Right lobe of liver (tissue), 6 donors: ENCODE data around the gene BRPF3. TPM values are rescaled to one million over a fixed set of nuclear protein-coding genes. Genes with fewer than 3 reads are reported as not detected.

Experiments used
- ATAC-seq, 4 donors: fragments of 200-7000 bp; cut with Tn5 transposase; one replicate each; pipeline ENCODE4 v1.9.1; 2020; ENCODE audit warnings: mild to moderate bottlenecking in 4 of 4, moderate library complexity in 4 of 4
- DNase-seq, 3 donors: peaks; one replicate each; pipeline ENCODE4 v3.0.0-alpha.2; 2020
- H3K27ac ChIP-seq, 3 donors: fragments of 200-600 bp; one replicate each; pipeline ENCODE4 v1.8.0; 2022
- H3K27me3 ChIP-seq, 2 donors: fragments of 200-600 bp; one replicate each; pipeline ENCODE4 v1.8.0; 2022
- H3K36me3 ChIP-seq, 4 donors: fragments of 200-600 bp; sonication (generic) in 1 of 4; one replicate each; pipeline versions ENCODE4 v1.5.1 to v1.8.0; 2017 to 2022; ENCODE audit warnings: control low read depth in 1 of 4
- H3K4me1 ChIP-seq, 4 donors: fragments of 200-600 bp; sonication (generic) in 1 of 4; one replicate each; pipeline versions ENCODE4 v1.5.1 to v1.8.0; 2017 to 2022; ENCODE audit warnings: control low read depth in 1 of 4
- H3K4me3 ChIP-seq, 3 donors: fragments of 200-600 bp; one replicate each; pipeline ENCODE4 v1.8.0; 2022
- H3K9me3 ChIP-seq, 4 donors: fragments of 200-600 bp; sonication (generic) in 1 of 4; one replicate each; pipeline versions ENCODE4 v1.5.1 to v1.8.0; 2017 to 2022; ENCODE audit warnings: control low read depth in 1 of 4
- POLR2A ChIP-seq: fragments of 450-650 bp; IDR thresholded peaks from one replicate; pipeline ENCODE4 v1.6.1; 2017; ENCODE audit warnings: antibody characterized with exemption, mild to moderate bottlenecking
- WGBS: methylation state at CpG from one replicate; pipeline ENCODE4 v1.1.6; 2018; ENCODE audit warnings: low coverage, low lambda C conversion rate; ENCODE audit not compliant: insufficient coverage; ENCODE audit errors: missing lambda C conversion rate; 5-methylcytosine and 5-hydroxymethylcytosine counted together
- intact Hi-C, 2 donors: fragments of 100-400 bp; cut with DNase I; formaldehyde crosslinking; loops; one replicate each; pipeline versions ENCODE4 v1.11.2 to v1.14.1; 2022
- long read RNA-seq: library from polyadenylated mRNA; unstranded; transcript quantifications from one replicate; pipeline ENCODE4 v2.0.0, GENCODE V29; 2019
- total RNA-seq, 6 experiments: library from RNA; depleted of rRNA in 2 of 6; stranded (reverse); fragments of >200 nt in 2 of 6; fragmentation: NEBNext Ultra II Directional in 3 of 6; extraction: Animal tissue kit (Norgen Biotek cat#: 25700) in 3 of 6; gene quantifications; one replicate each; pipeline versions ENCODE4 v1.1.0 to v1.2.4, GENCODE V29; 2016 to 2023
- TF ChIP-seq, protein P1 (sequence below), 4 donors: fragments of 200-600 bp in 3 of 4; fragments of 450-650 bp in 1 of 4; IDR thresholded peaks; one replicate each; pipeline versions ENCODE4 v1.5.1 to v1.8.0; 2016 to 2022; ENCODE audit warnings: antibody characterized with exemption in 4 of 4, mild to moderate bottlenecking in 2 of 4
- donor health status: DM: no; HTN: yes; CAD: no.
- donor health status: DM: no; HTN: no; CAD: no.
- donor health status: DM: no; HTN: no; CAD: no.
- donor health status: DM: no; HTN: yes; CAD: no.
- donor health status: DM: no; HTN: yes; CAD: no.

The BRPF3 gene
- total RNA-seq: 10 to 100 TPM; 14.2 to 20.8 (median 18.6) TPM
- long read RNA-seq, partial matches to known transcripts: 0 of 2 reads
- long read RNA-seq, other reads (novel, unspliced or antisense): 2 of 2 reads

GRCh38 chr6:36196113-36196879, at the start of gene BRPF3:
BRPF3 (plus strand) TSS chr6:36196744; CDS start chr6:36200323, 3,579 bp downstream.
- Histone ChIP-seq H3K9me3 (no peaks in the 10 kb centered on the region), H3K27ac (peak within 1 kb of the TSS; percentile 91 to 94 (median 92)), H3K27me3 (no peaks in the 10 kb centered on the region), H3K4me1 (peaks cover 0 to 6% (median 0%) of the 10 kb centered on the region in 4 donors), H3K36me3 (peaks cover 0 to 8% (median 3%) of the 10 kb centered on the region in 4 donors), H3K4me3 (peak within 1 kb of the TSS; percentile 52 to 63 (median 61))
- DNase-seq: peak; percentile 86 to 88 (median 87)
- intact Hi-C loops: no loop called here
- TF ChIP-seq, protein P1, sequence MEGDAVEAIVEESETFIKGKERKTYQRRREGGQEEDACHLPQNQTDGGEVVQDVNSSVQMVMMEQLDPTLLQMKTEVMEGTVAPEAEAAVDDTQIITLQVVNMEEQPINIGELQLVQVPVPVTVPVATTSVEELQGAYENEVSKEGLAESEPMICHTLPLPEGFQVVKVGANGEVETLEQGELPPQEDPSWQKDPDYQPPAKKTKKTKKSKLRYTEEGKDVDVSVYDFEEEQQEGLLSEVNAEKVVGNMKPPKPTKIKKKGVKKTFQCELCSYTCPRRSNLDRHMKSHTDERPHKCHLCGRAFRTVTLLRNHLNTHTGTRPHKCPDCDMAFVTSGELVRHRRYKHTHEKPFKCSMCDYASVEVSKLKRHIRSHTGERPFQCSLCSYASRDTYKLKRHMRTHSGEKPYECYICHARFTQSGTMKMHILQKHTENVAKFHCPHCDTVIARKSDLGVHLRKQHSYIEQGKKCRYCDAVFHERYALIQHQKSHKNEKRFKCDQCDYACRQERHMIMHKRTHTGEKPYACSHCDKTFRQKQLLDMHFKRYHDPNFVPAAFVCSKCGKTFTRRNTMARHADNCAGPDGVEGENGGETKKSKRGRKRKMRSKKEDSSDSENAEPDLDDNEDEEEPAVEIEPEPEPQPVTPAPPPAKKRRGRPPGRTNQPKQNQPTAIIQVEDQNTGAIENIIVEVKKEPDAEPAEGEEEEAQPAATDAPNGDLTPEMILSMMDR (IDR thresholded peaks at IDR 0.05): peak; percentile 46 to 77 (median 68)
- peak; percentile 63 for TF ChIP-seq POLR2A
- 2% methylated on average over 27 of the region's 79 CpGs for WGBS
- ATAC-seq: peak; percentile 76 to 85 (median 81)

GRCh38 chr6:36147294-36147693, 49.2 kb upstream of the BRPF3 start:
- no peak overlapping the region for H3K27ac ChIP-seq

GRCh38 chr6:36149476-36149875, 47.1 kb upstream of the BRPF3 start:
- ATAC-seq (peak in 2 of 4 donors; percentile 33 to 60), DNase-seq (no peak)
- Histone ChIP-seq H3K4me3 (no peak overlapping the region), H3K27me3 (no peaks in the 10 kb centered on the region), H3K27ac (no peak overlapping the region), H3K4me1 (peaks cover 0 to 12% (median 0%) of the 10 kb centered on the region in 4 donors), H3K9me3 (no peaks in the 10 kb centered on the region), H3K36me3 (no peaks in the 10 kb centered on the region)
- TF ChIP-seq, protein P1 (IDR thresholded peaks at IDR 0.05): no peak
- TF ChIP-seq POLR2A: no peak
- intact Hi-C loops: no loop called here

More at GRCh38 chr6:36147294-36147693, 49.2 kb upstream of the BRPF3 start:
- Histone ChIP-seq H3K9me3 (no peaks in the 10 kb centered on the region), H3K36me3 (no peaks in the 10 kb centered on the region), H3K4me1 (peaks cover 0 to 12% (median 0%) of the 10 kb centered on the region in 4 donors), H3K4me3 (no peak overlapping the region), H3K27me3 (no peaks in the 10 kb centered on the region)
- intact Hi-C loops: no loop called here
- 70% methylated on average over 3 of the region's 3 CpGs for WGBS
- ATAC-seq: peak in 3 of 4 donors; percentile 33 to 55 (median 45)
- TF ChIP-seq, protein P1 (IDR thresholded peaks at IDR 0.05): no peak
- no peak for TF ChIP-seq POLR2A
- DNase-seq: no peak

DNA sequence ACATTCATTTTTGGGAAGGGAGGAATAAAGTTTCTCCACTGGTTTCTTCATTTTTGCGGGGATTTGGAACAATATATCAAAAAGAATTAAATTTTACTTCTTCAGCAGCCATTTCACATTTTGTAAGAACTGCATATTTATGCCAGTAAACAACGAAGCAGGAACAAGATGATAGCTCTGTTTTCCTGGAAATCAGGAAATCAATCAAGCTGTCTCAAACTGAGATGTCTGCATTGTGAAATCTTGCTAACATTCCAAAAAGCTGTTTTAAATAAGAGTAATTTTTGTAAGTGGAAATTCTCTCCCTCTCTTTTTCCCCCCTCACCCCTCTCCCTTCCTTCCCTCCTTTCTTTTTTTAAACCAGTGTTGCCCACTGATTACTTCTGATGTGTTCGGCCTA, 46.3 kb upstream of the BRPF3 start:
- Histone ChIP-seq H3K27me3 (no peaks in the 10 kb centered on the region), H3K4me3 (no peak overlapping the region), H3K36me3 (no peaks in the 10 kb centered on the region), H3K9me3 (no peaks in the 10 kb centered on the region), H3K4me1 (peaks cover 0 to 12% (median 0%) of the 10 kb centered on the region in 4 donors), H3K27ac (no peak overlapping the region)
- DNase-seq (no peak), ATAC-seq (no peak)
- intact Hi-C loops: no loop called here
- WGBS: 53% methylated on average over 3 of the region's 3 CpGs
- TF ChIP-seq POLR2A: no peak
- TF ChIP-seq, protein P1 (IDR thresholded peaks at IDR 0.05): no peak
